Caco-2 (cell line): ENCODE data around the gene PNPLA3. TPM values are rescaled to one million over a fixed set of nuclear protein-coding genes. Genes with fewer than 3 reads are reported as not detected.

ENCODE experiments used
- BruUV-seq: library from RNA; stranded (reverse); fragments of 400-500 nt; replicated peaks from 2 replicates; lab custom pipeline; 2021; lab: Mats Ljungman, UMichigan
- CTCF ChIA-PET: fragments of 300-600 bp; sonication (Branson Sonifier 250); formaldehyde crosslinking; loops from one replicate; lab custom pipeline; 2022; ENCODE audit warnings: antibody characterized with exemption; lab: Charles Lee
- POLR2A ChIA-PET: fragments of 300-600 bp; sonication (Branson Sonifier 250); formaldehyde crosslinking; loops from one replicate; lab custom pipeline; 2022; ENCODE audit warnings: antibody characterized with exemption; lab: Charles Lee
- DNase-seq, 2 experiments: peaks; one replicate each; pipeline versions ENCODE4 v3.0.0 to v3.0.0-alpha.2; 2020 to 2022
- H3K27me3 ChIP-seq: replicated peaks from 2 replicates; pipeline ENCODE4 v1.6.0; 2011; ENCODE audit warnings: low read length; ENCODE audit not compliant: control insufficient read depth, insufficient read depth
- H3K36me3 ChIP-seq: 2 replicates; pipeline ENCODE4 v1.5.1; 2011; ENCODE audit warnings: low read length; ENCODE audit not compliant: control insufficient read depth, insufficient read depth
- H3K4me1 ChIP-seq: fragments of 250-450 bp; sonication (Bioruptor Pico); 2 replicates; pipeline ENCODE4 v1.5.1; 2020; ENCODE audit warnings: mild to moderate bottlenecking
- H3K4me3 ChIP-seq: 2 replicates; pipeline ENCODE4 v1.5.1; 2011; ENCODE audit warnings: low read depth, mild to moderate bottlenecking, control low read depth, low read length
- H3K9me3 ChIP-seq: fragments of 250-450 bp; sonication (Bioruptor Pico); 2 replicates; pipeline ENCODE4 v1.5.1; 2020; ENCODE audit warnings: mild to moderate bottlenecking, moderate library complexity
- H3K27ac Mint-ChIP-seq: one replicate; pipeline ENCODE4 v1.8.0; 2022; ENCODE audit warnings: mixed read lengths; ENCODE audit not compliant: unreplicated experiment
- H3K27me3 Mint-ChIP-seq: one replicate; pipeline ENCODE4 v1.8.0; 2022; ENCODE audit warnings: mixed read lengths; ENCODE audit not compliant: insufficient read depth, unreplicated experiment
- H3K36me3 Mint-ChIP-seq: one replicate; pipeline ENCODE4 v1.8.0; 2022; ENCODE audit warnings: mild to moderate bottlenecking, mixed read lengths; ENCODE audit not compliant: insufficient read depth, unreplicated experiment
- H3K4me1 Mint-ChIP-seq: one replicate; pipeline ENCODE4 v1.8.0; 2022; ENCODE audit warnings: low read depth, mixed read lengths; ENCODE audit not compliant: unreplicated experiment
- H3K4me3 Mint-ChIP-seq: one replicate; pipeline ENCODE4 v1.8.0; 2022; ENCODE audit warnings: mild to moderate bottlenecking, moderate library complexity, mixed read lengths; ENCODE audit not compliant: unreplicated experiment
- H3K9me3 Mint-ChIP-seq: one replicate; pipeline ENCODE4 v1.8.0; 2022; ENCODE audit warnings: mixed read lengths; ENCODE audit not compliant: unreplicated experiment
- CTCF ChIP-seq, 2 experiments: fragments of 200-600 bp in 1 of 2; IDR thresholded peaks; 1 replicate in 1 of 2; 2 replicates in 1 of 2; pipeline versions ENCODE4 v1.5.1 to v1.8.0; 2011 to 2022; ENCODE audit warnings: antibody characterized with exemption in 1 of 2, control low read depth in 1 of 2, inconsistent platforms in 1 of 2, low read depth in 1 of 2, low read length in 1 of 2, mild to moderate bottlenecking in 1 of 2, moderate library complexity in 1 of 2; ENCODE audit not compliant: insufficient read depth in 1 of 2, severe bottlenecking in 1 of 2, unreplicated experiment in 1 of 2
- intact Hi-C: fragments of 100-400 bp; cut with micrococcal nuclease; formaldehyde crosslinking; loops from one replicate; pipeline ENCODE4 v1.10.0; 2022; ENCODE audit not compliant: unreplicated experiment
- total RNA-seq: library from RNA; stranded (reverse); gene quantifications from 2 replicates; pipeline ENCODE4 v1.2.3, GENCODE V29; 2022

Gene PNPLA3
- total RNA-seq, 1 experiment from 2014 or later = 5.0 TPM

GRCh38 chr22:43928468-43928867 is 4.9 kb downstream of the PNPLA3 start:
- POLR2A ChIA-PET = no interaction called here
- Mint-ChIP-seq H3K36me3 (peaks cover 5% of the 10 kb centered on the region), H3K27ac (no peak overlapping the region), H3K4me3 (no peak overlapping the region), H3K9me3 (no peaks in the 10 kb centered on the region), H3K27me3 (no peaks in the 10 kb centered on the region), H3K4me1 (no peaks in the 10 kb centered on the region)
- H3K36me3 ChIP-seq = peaks cover 4% of the 10 kb centered on the region
- CTCF ChIA-PET = no interaction called here
- intact Hi-C loops = no loop called here
- no peaks in the 10 kb centered on the region for H3K9me3 ChIP-seq
- H3K27me3 ChIP-seq = no peaks in the 10 kb centered on the region
- no peak for DNase-seq
- no peak for TF ChIP-seq CTCF (IDR thresholded peaks at IDR 0.05; ENCODE audit: insufficient read depth in 1 of 2, low read depth in 1 of 2, low read length in 1 of 2, severe bottlenecking in 1 of 2, unreplicated experiment in 1 of 2)
- H3K4me1 ChIP-seq = peaks cover 12% of the 10 kb centered on the region
- BruUV-seq = no TSS peak
- no peak overlapping the region for H3K4me3 ChIP-seq

- CTCF ChIA-PET = no interaction called here
- DNase-seq = no peak
- intact Hi-C loops = no loop called here
- no TSS peak for BruUV-seq
- Histone ChIP-seq H3K36me3 (peaks cover 4% of the 10 kb centered on the region), H3K9me3 (no peaks in the 10 kb centered on the region), H3K4me1 (peaks cover 12% of the 10 kb centered on the region), H3K4me3 (no peak overlapping the region), H3K27me3 (no peaks in the 10 kb centered on the region)
- Mint-ChIP-seq H3K9me3 (no peaks in the 10 kb centered on the region), H3K27me3 (no peaks in the 10 kb centered on the region), H3K27ac (no peak overlapping the region), H3K4me1 (no peaks in the 10 kb centered on the region), H3K4me3 (no peak overlapping the region), H3K36me3 (peaks cover under 1% of the 10 kb centered on the region)
- no peak for TF ChIP-seq CTCF (IDR thresholded peaks at IDR 0.05; ENCODE audit: insufficient read depth in 1 of 2, low read depth in 1 of 2, low read length in 1 of 2, severe bottlenecking in 1 of 2, unreplicated experiment in 1 of 2)
- POLR2A ChIA-PET = no interaction called here
Observed at GRCh38 chr22:43928908-43929307, 5.3 kb downstream of the PNPLA3 start.

- ChIA-PET CTCF (no interaction called here), POLR2A (no interaction called here)
- H3K9me3 Mint-ChIP-seq = no peaks in the 10 kb centered on the region
- H3K4me1 ChIP-seq = no peaks in the 10 kb centered on the region
- TF ChIP-seq CTCF (IDR thresholded peaks at IDR 0.05; ENCODE audit: insufficient read depth in 1 of 2, low read depth in 1 of 2, low read length in 1 of 2, severe bottlenecking in 1 of 2, unreplicated experiment in 1 of 2) = no peak
- H3K4me3 ChIP-seq = no peak overlapping the region
- H3K36me3 Mint-ChIP-seq = no peaks in the 10 kb centered on the region
- DNase-seq = no peak
- no TSS peak for BruUV-seq
- no peaks in the 10 kb centered on the region for H3K27me3 ChIP-seq
- no peak overlapping the region for H3K4me3 Mint-ChIP-seq
- H3K36me3 ChIP-seq = peaks cover 4% of the 10 kb centered on the region
- H3K27me3 Mint-ChIP-seq = no peaks in the 10 kb centered on the region
- intact Hi-C loops = no loop called here
- no peaks in the 10 kb centered on the region for H3K4me1 Mint-ChIP-seq
- H3K9me3 ChIP-seq = no peaks in the 10 kb centered on the region
- no peak overlapping the region for H3K27ac Mint-ChIP-seq
Observed at GRCh38 chr22:43931771-43932170, 8.2 kb downstream of the PNPLA3 start.
